Natural killer cell (primary cell): ENCODE data around the gene MAN1A1. TPM values are rescaled to one million over a fixed set of nuclear protein-coding genes. Genes with fewer than 3 reads are reported as not detected.

ENCODE experiments used
- ATAC-seq, 3 donors: fragments of 150-1000 bp in 2 of 3; fragments of 200-7000 bp in 1 of 3; cut with Tn5 transposase; 1 replicate in 1 of 3; 2 replicates in 2 of 3; pipeline ENCODE4 v1.10.0; 2021; ENCODE audit warnings: mild to moderate bottlenecking in 2 of 3, moderate library complexity in 2 of 3
- DNase-seq, 2 donors: peaks; one replicate each; pipeline versions ENCODE4 v3.0.0 to v3.0.0-alpha.2; 2013 to 2021; ENCODE audit warnings: mixed read lengths in 1 of 2
- H3K27ac ChIP-seq: one replicate; pipeline ENCODE4 v1.5.1; 2013; ENCODE audit warnings: mild to moderate bottlenecking, low read length
- H3K27me3 ChIP-seq: one replicate; pipeline ENCODE4 v1.6.1; 2013; ENCODE audit warnings: low read length; ENCODE audit not compliant: control insufficient read depth, insufficient read depth
- H3K36me3 ChIP-seq: one replicate; pipeline ENCODE4 v1.6.1; 2013; ENCODE audit warnings: low read length; ENCODE audit not compliant: control insufficient read depth, insufficient read depth
- H3K4me1 ChIP-seq: one replicate; pipeline ENCODE4 v1.6.1; 2013; ENCODE audit warnings: low read length; ENCODE audit not compliant: control insufficient read depth, insufficient read depth
- H3K4me3 ChIP-seq: one replicate; pipeline ENCODE4 v1.5.1; 2013; ENCODE audit warnings: low read length
- H3K9me3 ChIP-seq: one replicate; pipeline ENCODE4 v1.6.1; 2013; ENCODE audit warnings: low read length; ENCODE audit not compliant: control insufficient read depth, insufficient read depth
- H3K27ac Mint-ChIP-seq, 2 donors: one replicate each; pipeline ENCODE4 v1.8.0; 2022; ENCODE audit warnings: mild to moderate bottlenecking in 2 of 2, mixed read lengths in 2 of 2, moderate library complexity in 1 of 2
- H3K27me3 Mint-ChIP-seq, 2 donors: one replicate each; pipeline ENCODE4 v1.8.0; 2022; ENCODE audit warnings: low read depth in 2 of 2, mixed read lengths in 2 of 2
- H3K36me3 Mint-ChIP-seq: one replicate; pipeline ENCODE4 v1.8.0; 2022; ENCODE audit warnings: mixed read lengths
- H3K4me1 Mint-ChIP-seq, 2 donors: one replicate each; pipeline ENCODE4 v1.8.0; 2022; ENCODE audit warnings: mixed read lengths in 2 of 2
- H3K4me3 Mint-ChIP-seq: one replicate; pipeline ENCODE4 v1.8.0; 2022; ENCODE audit warnings: mild to moderate bottlenecking, moderate library complexity, mixed read lengths
- H3K9me3 Mint-ChIP-seq, 2 donors: one replicate each; pipeline ENCODE4 v1.8.0; 2022; ENCODE audit warnings: mixed read lengths in 2 of 2
- WGBS: methylation state at CpG from one replicate; pipeline ENCODE4 v1.1.7; 2013; ENCODE audit warnings: missing lambda C conversion rate; ENCODE audit not compliant: insufficient coverage; 5-methylcytosine and 5-hydroxymethylcytosine counted together
- intact Hi-C: fragments of 100-400 bp; cut with micrococcal nuclease; formaldehyde crosslinking; loops from one replicate; pipeline ENCODE4 v1.14.2; 2022
- total RNA-seq, 4 donors: library from RNA; stranded (reverse); fragments of 120-200 nt in 1 of 4; gene quantifications; one replicate each; pipeline versions ENCODE4 v1.2.3 to v1.2.4, GENCODE V29; 2013 to 2022
- TF ChIP-seq, protein P1 (sequence below): fragments of 200-600 bp; IDR thresholded peaks from one replicate; pipeline ENCODE4 v1.8.0; 2022; ENCODE audit warnings: antibody characterized with exemption

MAN1A1 gene
- total RNA-seq, 3 donors from 2014 or later (not counting 1 experiment from before 2014, with no cell fraction given): 45.6 to 54.6 (median 53.6) TPM

DNA sequence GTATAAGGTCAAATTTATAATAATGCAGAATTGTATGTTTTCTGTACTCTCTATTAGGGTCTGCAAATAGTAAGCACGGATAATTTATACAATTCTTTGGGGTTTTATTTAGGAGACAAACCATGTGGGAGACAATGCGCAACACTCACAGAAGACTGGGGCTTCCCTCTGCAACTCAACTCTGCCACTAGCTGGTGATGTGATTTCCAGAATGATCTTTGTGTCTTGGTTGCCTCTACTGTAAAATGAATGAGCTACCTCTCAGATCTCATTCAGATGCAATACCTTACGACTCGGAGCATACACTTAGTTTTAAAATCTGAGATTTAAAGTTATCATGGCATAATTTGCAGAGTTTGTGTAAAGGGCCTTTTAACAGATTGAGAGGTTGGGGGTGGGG is 6.4 kb downstream of the MAN1A1 start:
- H3K9me3 ChIP-seq: no peaks in the 10 kb centered on the region
- Mint-ChIP-seq H3K27ac (peak overlapping the region; percentile 88 to 94), H3K27me3 (no peaks in the 10 kb centered on the region), H3K9me3 (no peaks in the 10 kb centered on the region), H3K4me3 (no peak overlapping the region), H3K4me1 (peaks cover 82 to 88% of the 10 kb centered on the region in 2 donors), H3K36me3 (no peaks in the 10 kb centered on the region)
- no peaks in the 10 kb centered on the region for H3K36me3 ChIP-seq
- 56% methylated on average over 4 of the region's 4 CpGs for WGBS
- ATAC-seq (no peak), DNase-seq (peak in 1 of 2 donors; percentile 40)
- H3K4me1 ChIP-seq: peaks cover 16% of the 10 kb centered on the region
- H3K4me3 ChIP-seq: no peak overlapping the region
- no peak overlapping the region for H3K27ac ChIP-seq
- H3K27me3 ChIP-seq: no peaks in the 10 kb centered on the region
- intact Hi-C loops: no loop called here
- TF ChIP-seq, protein P1, sequence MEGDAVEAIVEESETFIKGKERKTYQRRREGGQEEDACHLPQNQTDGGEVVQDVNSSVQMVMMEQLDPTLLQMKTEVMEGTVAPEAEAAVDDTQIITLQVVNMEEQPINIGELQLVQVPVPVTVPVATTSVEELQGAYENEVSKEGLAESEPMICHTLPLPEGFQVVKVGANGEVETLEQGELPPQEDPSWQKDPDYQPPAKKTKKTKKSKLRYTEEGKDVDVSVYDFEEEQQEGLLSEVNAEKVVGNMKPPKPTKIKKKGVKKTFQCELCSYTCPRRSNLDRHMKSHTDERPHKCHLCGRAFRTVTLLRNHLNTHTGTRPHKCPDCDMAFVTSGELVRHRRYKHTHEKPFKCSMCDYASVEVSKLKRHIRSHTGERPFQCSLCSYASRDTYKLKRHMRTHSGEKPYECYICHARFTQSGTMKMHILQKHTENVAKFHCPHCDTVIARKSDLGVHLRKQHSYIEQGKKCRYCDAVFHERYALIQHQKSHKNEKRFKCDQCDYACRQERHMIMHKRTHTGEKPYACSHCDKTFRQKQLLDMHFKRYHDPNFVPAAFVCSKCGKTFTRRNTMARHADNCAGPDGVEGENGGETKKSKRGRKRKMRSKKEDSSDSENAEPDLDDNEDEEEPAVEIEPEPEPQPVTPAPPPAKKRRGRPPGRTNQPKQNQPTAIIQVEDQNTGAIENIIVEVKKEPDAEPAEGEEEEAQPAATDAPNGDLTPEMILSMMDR: no peak

DNA sequence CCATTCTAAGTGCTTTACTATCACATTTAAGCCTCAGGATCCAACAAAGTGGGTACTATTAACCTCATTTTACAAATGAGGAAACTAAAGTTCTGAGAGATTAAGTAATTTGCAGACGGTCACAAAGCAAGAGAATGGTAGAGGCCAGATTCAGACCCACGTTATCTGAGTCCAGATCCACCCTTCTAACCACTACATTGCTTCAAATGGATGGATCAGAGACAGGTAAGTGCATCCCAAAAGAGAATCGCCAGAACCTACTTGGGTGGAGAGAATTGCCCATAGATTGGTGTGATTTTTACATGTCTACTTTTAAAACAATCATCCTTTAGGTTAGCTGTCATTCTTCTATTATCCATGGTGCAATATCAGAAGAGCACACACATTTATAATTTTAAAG is 7.1 kb downstream of the MAN1A1 start:
- Histone ChIP-seq H3K36me3 (no peaks in the 10 kb centered on the region), H3K9me3 (no peaks in the 10 kb centered on the region), H3K27ac (no peak overlapping the region), H3K4me3 (no peak overlapping the region), H3K4me1 (peaks cover 11% of the 10 kb centered on the region), H3K27me3 (no peaks in the 10 kb centered on the region)
- H3K27ac Mint-ChIP-seq: peak overlapping the region; percentile 88 to 94
- WGBS: 67% methylated on average over 1 of the region's 3 CpGs
- H3K4me3 Mint-ChIP-seq: no peak overlapping the region
- TF ChIP-seq, protein P1: no peak
- H3K36me3 Mint-ChIP-seq: no peaks in the 10 kb centered on the region
- DNase-seq (no peak), ATAC-seq (no peak)
- H3K27me3 Mint-ChIP-seq: no peaks in the 10 kb centered on the region
- intact Hi-C loops: no loop called here
- H3K4me1 Mint-ChIP-seq: peaks cover 79 to 84% of the 10 kb centered on the region in 2 donors
- no peaks in the 10 kb centered on the region for H3K9me3 Mint-ChIP-seq

DNA sequence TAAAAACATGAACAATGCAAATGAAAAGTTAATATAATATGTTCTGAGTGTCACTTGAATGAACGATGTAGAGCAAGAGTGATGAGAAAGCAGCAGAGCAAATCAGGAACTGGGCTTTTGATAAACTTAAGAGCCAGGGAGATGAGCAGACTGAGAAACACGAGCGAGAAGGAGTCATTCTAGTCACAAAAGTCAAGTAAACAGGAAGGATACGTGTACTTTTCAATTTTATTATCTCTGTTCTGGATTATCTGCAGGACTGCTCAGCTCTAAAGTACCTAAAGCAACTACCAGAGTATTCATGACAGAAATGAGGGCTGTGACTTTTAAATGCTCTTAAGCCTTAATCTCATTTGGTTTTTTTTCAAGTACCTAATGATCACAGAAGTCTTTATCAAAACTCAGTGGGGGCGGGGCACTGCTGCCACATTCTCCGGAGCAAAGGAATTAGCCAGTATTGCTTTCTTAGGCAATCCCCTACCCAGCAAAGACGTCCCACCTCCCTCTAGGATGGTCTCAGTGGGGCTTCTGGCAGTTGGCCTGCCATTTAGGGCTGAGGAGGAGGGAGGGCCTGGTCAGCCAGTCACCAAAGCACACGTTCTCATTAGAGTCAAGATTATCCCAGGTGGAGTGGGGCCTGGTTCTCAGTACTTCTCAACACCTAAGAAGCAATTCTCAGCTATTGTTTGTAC is 8.6 kb downstream of the MAN1A1 start:
- H3K4me3 ChIP-seq: no peak overlapping the region
- H3K4me1 Mint-ChIP-seq: peaks cover 77 to 82% of the 10 kb centered on the region in 2 donors
- H3K27ac ChIP-seq: peak overlapping the region; percentile 22
- H3K36me3 Mint-ChIP-seq: no peaks in the 10 kb centered on the region
- no peak for DNase-seq
- no peaks in the 10 kb centered on the region for H3K9me3 Mint-ChIP-seq
- no peak for ATAC-seq
- 64% methylated on average over 7 of the region's 8 CpGs for WGBS
- peaks cover 11% of the 10 kb centered on the region for H3K4me1 ChIP-seq
- no peaks in the 10 kb centered on the region for H3K27me3 Mint-ChIP-seq
- H3K4me3 Mint-ChIP-seq: no peak overlapping the region
- intact Hi-C loops: no loop called here
- H3K36me3 ChIP-seq: no peaks in the 10 kb centered on the region
- H3K27ac Mint-ChIP-seq: peak overlapping the region; percentile 7 to 27
- no peaks in the 10 kb centered on the region for H3K9me3 ChIP-seq
- no peaks in the 10 kb centered on the region for H3K27me3 ChIP-seq
- TF ChIP-seq, protein P1: no peak
